ENCODE results near the gene SLK. TPM values are rescaled to one million over a fixed set of nuclear protein-coding genes. Genes with fewer than 3 reads are reported as not detected.

The SLK gene
- total and polyA plus RNA-seq, 2 of the 4 experiments (the other 2 are of a cell fraction) = 8.1 to 21.5 TPM

DNA sequence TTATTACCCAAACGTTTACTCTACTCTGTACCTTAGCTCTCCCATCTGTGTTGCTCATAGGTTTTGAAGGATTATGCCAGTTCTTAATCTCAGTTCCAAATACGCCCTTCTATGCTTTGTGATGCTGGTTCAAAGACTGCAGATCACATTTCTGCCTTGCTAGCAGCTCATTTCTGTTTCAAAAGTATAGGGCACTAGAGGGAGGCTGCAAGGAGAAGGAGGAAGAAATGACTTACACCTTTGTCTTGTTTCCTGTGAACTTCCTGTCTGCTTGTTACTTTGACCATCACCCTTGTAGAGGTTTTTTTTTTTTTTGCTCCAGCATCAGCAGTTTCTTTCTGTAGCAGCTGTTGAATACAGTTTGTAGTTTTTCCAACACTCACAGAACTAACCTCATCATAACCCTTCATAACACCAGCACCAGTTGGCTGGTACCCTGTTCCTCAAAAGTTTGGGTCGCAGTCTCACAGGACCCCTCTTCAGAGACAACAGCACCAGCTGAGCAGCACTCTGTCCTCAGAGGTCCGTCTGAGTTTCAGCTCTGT lies 16.5 kb downstream of the SLK start:
- no peak overlapping the region for H4K91ac ChIP-seq (ENCODE audit: insufficient read depth, low read depth, low read length)

More for the DNA sequence above, 16.5 kb downstream of the SLK start:
- TF ChIP-seq, protein P1, sequence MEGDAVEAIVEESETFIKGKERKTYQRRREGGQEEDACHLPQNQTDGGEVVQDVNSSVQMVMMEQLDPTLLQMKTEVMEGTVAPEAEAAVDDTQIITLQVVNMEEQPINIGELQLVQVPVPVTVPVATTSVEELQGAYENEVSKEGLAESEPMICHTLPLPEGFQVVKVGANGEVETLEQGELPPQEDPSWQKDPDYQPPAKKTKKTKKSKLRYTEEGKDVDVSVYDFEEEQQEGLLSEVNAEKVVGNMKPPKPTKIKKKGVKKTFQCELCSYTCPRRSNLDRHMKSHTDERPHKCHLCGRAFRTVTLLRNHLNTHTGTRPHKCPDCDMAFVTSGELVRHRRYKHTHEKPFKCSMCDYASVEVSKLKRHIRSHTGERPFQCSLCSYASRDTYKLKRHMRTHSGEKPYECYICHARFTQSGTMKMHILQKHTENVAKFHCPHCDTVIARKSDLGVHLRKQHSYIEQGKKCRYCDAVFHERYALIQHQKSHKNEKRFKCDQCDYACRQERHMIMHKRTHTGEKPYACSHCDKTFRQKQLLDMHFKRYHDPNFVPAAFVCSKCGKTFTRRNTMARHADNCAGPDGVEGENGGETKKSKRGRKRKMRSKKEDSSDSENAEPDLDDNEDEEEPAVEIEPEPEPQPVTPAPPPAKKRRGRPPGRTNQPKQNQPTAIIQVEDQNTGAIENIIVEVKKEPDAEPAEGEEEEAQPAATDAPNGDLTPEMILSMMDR (conservative IDR thresholded peaks at IDR 0.05; ENCODE audit: low read depth, low read length) = no peak
- TF ChIP-seq FOS (IDR thresholded peaks at IDR 0.05; ENCODE audit: low read depth, low read length) (no peak), RAD21 (IDR thresholded peaks at IDR 0.05; ENCODE audit: low read length) (no peak), CHD1 (IDR thresholded peaks at IDR 0.05; ENCODE audit: low read depth, low read length) (no peak), CEBPB (IDR thresholded peaks at IDR 0.05; ENCODE audit: low read depth, low read length) (no peak), BHLHE40 (IDR thresholded peaks at IDR 0.05; ENCODE audit: low read depth, low read length) (no peak), MAZ (IDR thresholded peaks at IDR 0.05; ENCODE audit: borderline replicate concordance, low read depth, low read length) (no peak), NFE2L2 (IDR thresholded peaks at IDR 0.05; ENCODE audit: low read depth, low read length) (no peak), RCOR1 (IDR thresholded peaks at IDR 0.05; ENCODE audit: insufficient replicate concordance, low read length) (no peak), MXI1 (IDR thresholded peaks at IDR 0.05; ENCODE audit: borderline replicate concordance, low read depth, low read length) (no peak), SMC3 (IDR thresholded peaks at IDR 0.05; ENCODE audit: low read depth, low read length) (no peak), MAFK (IDR thresholded peaks at IDR 0.05; ENCODE audit: low read depth, low read length) (no peak), POLR2A (IDR thresholded peaks at IDR 0.05; ENCODE audit: low read depth, low read length) (no peak), RFX5 (IDR thresholded peaks at IDR 0.05; ENCODE audit: low read depth, low read length) (no peak)
- TF ChIP-seq, protein P2, sequence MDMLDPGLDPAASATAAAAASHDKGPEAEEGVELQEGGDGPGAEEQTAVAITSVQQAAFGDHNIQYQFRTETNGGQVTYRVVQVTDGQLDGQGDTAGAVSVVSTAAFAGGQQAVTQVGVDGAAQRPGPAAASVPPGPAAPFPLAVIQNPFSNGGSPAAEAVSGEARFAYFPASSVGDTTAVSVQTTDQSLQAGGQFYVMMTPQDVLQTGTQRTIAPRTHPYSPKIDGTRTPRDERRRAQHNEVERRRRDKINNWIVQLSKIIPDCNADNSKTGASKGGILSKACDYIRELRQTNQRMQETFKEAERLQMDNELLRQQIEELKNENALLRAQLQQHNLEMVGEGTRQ (IDR thresholded peaks at IDR 0.05; ENCODE audit: low read depth, low read length) = no peak
- TF ChIP-seq, protein P3, sequence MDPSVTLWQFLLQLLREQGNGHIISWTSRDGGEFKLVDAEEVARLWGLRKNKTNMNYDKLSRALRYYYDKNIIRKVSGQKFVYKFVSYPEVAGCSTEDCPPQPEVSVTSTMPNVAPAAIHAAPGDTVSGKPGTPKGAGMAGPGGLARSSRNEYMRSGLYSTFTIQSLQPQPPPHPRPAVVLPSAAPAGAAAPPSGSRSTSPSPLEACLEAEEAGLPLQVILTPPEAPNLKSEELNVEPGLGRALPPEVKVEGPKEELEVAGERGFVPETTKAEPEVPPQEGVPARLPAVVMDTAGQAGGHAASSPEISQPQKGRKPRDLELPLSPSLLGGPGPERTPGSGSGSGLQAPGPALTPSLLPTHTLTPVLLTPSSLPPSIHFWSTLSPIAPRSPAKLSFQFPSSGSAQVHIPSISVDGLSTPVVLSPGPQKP (IDR thresholded peaks at IDR 0.05; ENCODE audit: borderline replicate concordance, low read depth, low read length) = no peak
- POLR2A ChIA-PET (ENCODE audit: unreplicated experiment) = interaction anchor here (1.2 kb wide), 1 partner anchor 139 kb away, joined by 3 read pairs; no protein-coding TSS in a partner anchor
- H4K5ac ChIP-seq (ENCODE audit: low read depth, low read length) = peak overlapping the region; percentile 42; the same call in 1 of the 2 replicates
- no peak overlapping the region for H2BK20ac ChIP-seq (ENCODE audit: low read depth, low read length)
- dilution Hi-C loops (cut with HindIII; ENCODE audit: low sequenced_read_pairs, unreplicated experiment) = no loop called here
- peak overlapping the region; percentile 27 for H3K4me2 ChIP-seq (ENCODE audit: low read depth, low read length)
- in situ Hi-C loops (cut with MboI; ENCODE audit: low sequenced_read_pairs) = no loop called here
- H3K14ac ChIP-seq (replicated peaks; ENCODE audit: low read depth, low read length) = peak overlapping the region; percentile 37
- H2AK5ac ChIP-seq (ENCODE audit: low read depth, low read length) = no peak overlapping the region; the same call in 1 of the 2 replicates
- BruUV-seq (replicated peaks) = no TSS peak
- no peaks in the 10 kb centered on the region for H3K27me3 ChIP-seq (ENCODE audit: control insufficient read depth, insufficient read depth, low read length)
- H2BK5ac ChIP-seq (ENCODE audit: low read depth, low read length, poor library complexity, severe bottlenecking) = peak overlapping the region; percentile 15
- no peak overlapping the region for H3K4ac ChIP-seq (ENCODE audit: low read depth, low read length)
- H4K8ac ChIP-seq (ENCODE audit: low read depth in 2 of 2, low read length in 2 of 2) = peak overlapping the region in 1 of 2 experiments; percentile 11; a peak in 2 of 4 replicates
- H2AK9ac ChIP-seq (replicated peaks; ENCODE audit: low read depth, low read length, poor library complexity) = no peak overlapping the region
- H3K23ac ChIP-seq (ENCODE audit: low read depth, low read length) = no peak overlapping the region
- H3K9me1 ChIP-seq (ENCODE audit: insufficient read depth, low read length) = peaks cover 14% of the 10 kb centered on the region
- H3K9me3 ChIP-seq (ENCODE audit: control insufficient read depth, insufficient read depth, low read length) = no peaks in the 10 kb centered on the region
- ATAC-seq (ENCODE audit: low read depth) (no peak), DNase-seq (no peak)
- peaks cover 15 to 55% of the 10 kb centered on the region in 2 experiments for H3K79me1 ChIP-seq (ENCODE audit: low read depth in 1 of 2, low read length in 2 of 2)
- peak overlapping the region; percentile 29; the same call in 1 of the 2 replicates for H3K9ac ChIP-seq (ENCODE audit: low read depth, low read length)
- 38% methylated on average over 2 of the region's 4 CpGs; no CpG with 5 or more reads in 1 of the 2 experiments for WGBS, 2 experiments (ENCODE audit: extremely low coverage in 2 of 2, insufficient read length in 1 of 2)
- H3K4me1 ChIP-seq (ENCODE audit: control insufficient read depth, insufficient read depth, low read length) = peaks cover 12% of the 10 kb centered on the region
- no peak overlapping the region for H2BK15ac ChIP-seq (ENCODE audit: low read depth, low read length)
- intact Hi-C loops (cut with micrococcal nuclease) = no loop called here
- H4K20me1 ChIP-seq (ENCODE audit: insufficient read depth, low read length) = peaks cover 28% of the 10 kb centered on the region
- no peak overlapping the region for H3K56ac ChIP-seq (ENCODE audit: extremely low read depth, insufficient read depth, low read length)
- H3K18ac ChIP-seq (ENCODE audit: low read depth, low read length) = no peak overlapping the region
- no peak overlapping the region for H3K4me3 ChIP-seq (ENCODE audit: insufficient read depth, low read depth, low read length)
- H3K27ac ChIP-seq (ENCODE audit: insufficient read depth, low read length) = no peak overlapping the region
- H2BK120ac ChIP-seq (ENCODE audit: low read depth, low read length) = peak overlapping the region; percentile 2; the same call in 1 of the 2 replicates
- no peaks in the 10 kb centered on the region for H3K36me3 ChIP-seq (ENCODE audit: control insufficient read depth, insufficient read depth, low read length)
- CTCF ChIA-PET = interaction anchor here (0.6 kb wide), 1 partner anchor 22 kb away, joined by 3 read pairs; no protein-coding TSS in a partner anchor
- H2AFZ ChIP-seq (replicated peaks; ENCODE audit: low read length, poor library complexity) = no peak overlapping the region

Data from IMR-90 (cell line).